Neural cell (in vitro differentiated cells): ENCODE data around the gene MYO7B. TPM values are rescaled to one million over a fixed set of nuclear protein-coding genes. Genes with fewer than 3 reads are reported as not detected.

Experiments
- H2AFZ ChIP-seq: fragments of 200-600, 300-800 bp; sonication (generic), shearing (Covaris generic); 2 replicates; pipeline ENCODE4 v1.6.0; 2014; ENCODE audit warnings: low read depth, mild to moderate bottlenecking, antibody characterized with exemption, low read length, moderate library complexity
- H3F3A ChIP-seq: fragments of 200-600 bp; shearing (Covaris generic); 2 replicates; pipeline ENCODE4 v1.6.1; 2016; ENCODE audit warnings: mild to moderate bottlenecking, moderate library complexity, mixed read lengths, antibody characterized with exemption, low read length; ENCODE audit not compliant: insufficient read depth, poor library complexity, severe bottlenecking
- H3K27ac ChIP-seq: fragments of 200-600, 300-800 bp; sonication (generic), shearing (Covaris generic); 2 replicates; pipeline ENCODE4 v1.5.1; 2014; ENCODE audit warnings: mild to moderate bottlenecking, low read length, moderate library complexity
- H3K27me3 ChIP-seq: fragments of 300-800, 200-600 bp; sonication (generic), shearing (Covaris generic); 2 replicates; pipeline ENCODE4 v1.6.0; 2014; ENCODE audit warnings: mild to moderate bottlenecking, low read depth, low read length, moderate library complexity; ENCODE audit not compliant: insufficient read depth
- H3K36me3 ChIP-seq: fragments of 300-800, 200-600 bp; sonication (generic), shearing (Covaris generic); 2 replicates; pipeline ENCODE4 v1.5.1; 2014; ENCODE audit warnings: mild to moderate bottlenecking, antibody characterized with exemption, low read length, moderate library complexity; ENCODE audit not compliant: insufficient read depth
- H3K4me2 ChIP-seq: fragments of 300-800, 200-600 bp; sonication (generic), shearing (Covaris generic); 2 replicates; pipeline ENCODE4 v1.6.0; 2014; ENCODE audit warnings: mild to moderate bottlenecking, low read length
- H3K4me3 ChIP-seq: fragments of 300-800, 200-600 bp; sonication (generic), shearing (Covaris generic); 2 replicates; pipeline ENCODE4 v1.5.1; 2014; ENCODE audit warnings: mild to moderate bottlenecking, low read length, moderate library complexity
- H3K79me2 ChIP-seq: fragments of 200-600 bp; shearing (Covaris generic); replicated peaks from 2 replicates; pipeline ENCODE4 v1.6.0; 2014; ENCODE audit warnings: mild to moderate bottlenecking, low read length, moderate library complexity; ENCODE audit not compliant: insufficient read depth
- H3K9ac ChIP-seq: fragments of 300-800, 200-600 bp; sonication (generic), shearing (Covaris generic); 2 replicates; pipeline ENCODE4 v1.6.1; 2016; ENCODE audit warnings: mild to moderate bottlenecking, low read length, mixed read lengths
- H3K9me2 ChIP-seq: fragments of 200-600 bp; shearing (Covaris generic); 2 replicates; pipeline ENCODE4 v1.6.1; 2016; ENCODE audit warnings: mild to moderate bottlenecking, low read length, mixed read lengths; ENCODE audit not compliant: insufficient read depth
- H3K9me3 ChIP-seq: fragments of 200-600, 300-800 bp; sonication (generic), shearing (Covaris generic); 2 replicates; pipeline ENCODE4 v1.6.1; 2016; ENCODE audit warnings: mild to moderate bottlenecking, mixed run types, low read length, moderate library complexity, mixed read lengths
- H4K20me1 ChIP-seq: fragments of 200-600 bp; shearing (Covaris generic); 2 replicates; pipeline ENCODE4 v1.6.1; 2016; ENCODE audit warnings: mild to moderate bottlenecking, mixed run types; ENCODE audit not compliant: insufficient read depth
- EP300 ChIP-seq: fragments of 450-650 bp; conservative IDR thresholded peaks from 2 replicates; pipeline ENCODE4 v1.6.1; 2014; ENCODE audit warnings: antibody characterized with exemption, mild to moderate bottlenecking, moderate library complexity; ENCODE audit not compliant: poor library complexity, severe bottlenecking
- EZH2 ChIP-seq: fragments of 200-600, 300-800 bp; shearing (Covaris generic), sonication (generic); IDR thresholded peaks from 2 replicates; pipeline ENCODE4 v1.6.1; 2014; ENCODE audit warnings: antibody characterized with exemption, low read length, borderline replicate concordance, mild to moderate bottlenecking; ENCODE audit not compliant: insufficient read depth, poor library complexity, severe bottlenecking
- MXI1 ChIP-seq: fragments of 450-650 bp; conservative IDR thresholded peaks from 2 replicates; pipeline ENCODE4 v1.6.1; 2014; ENCODE audit warnings: antibody characterized with exemption, mild to moderate bottlenecking; ENCODE audit not compliant: poor library complexity, severe bottlenecking
- POLR2AphosphoS5 ChIP-seq: IDR thresholded peaks from 2 replicates; pipeline ENCODE4 v1.6.1; 2012
- RAD21 ChIP-seq: fragments of 450-650 bp; conservative IDR thresholded peaks from 2 replicates; pipeline ENCODE4 v1.6.1; 2014; ENCODE audit warnings: antibody characterized with exemption, mild to moderate bottlenecking, moderate library complexity
- SMC3 ChIP-seq: fragments of 450-650 bp; conservative IDR thresholded peaks from 2 replicates; pipeline ENCODE4 v1.6.1; 2014; ENCODE audit warnings: antibody characterized with exemption, mild to moderate bottlenecking, moderate library complexity; ENCODE audit not compliant: poor library complexity
- TAF1 ChIP-seq: IDR thresholded peaks from 2 replicates; pipeline ENCODE4 v1.6.1; 2012; ENCODE audit warnings: low read depth
- polyA plus RNA-seq: library from polyadenylated mRNA; depleted of rRNA; stranded (reverse); fragments of >200 nt; gene quantifications from 2 replicates; pipeline ENCODE4 v1.2.3, GENCODE V29; 2014
- TF ChIP-seq, protein P1 (sequence below): fragments of 450-650 bp; IDR thresholded peaks from 2 replicates; pipeline ENCODE4 v1.5.1; 2014; ENCODE audit warnings: antibody characterized with exemption, mild to moderate bottlenecking, moderate library complexity; ENCODE audit not compliant: poor library complexity, severe bottlenecking
- TF ChIP-seq, protein P2 (sequence below): IDR thresholded peaks from 2 replicates; pipeline ENCODE4 v1.6.1; 2012; ENCODE audit warnings: borderline replicate concordance

MYO7B gene
- polyA plus RNA-seq, 1 donor from 2014 or later: 0.16 TPM

DNA sequence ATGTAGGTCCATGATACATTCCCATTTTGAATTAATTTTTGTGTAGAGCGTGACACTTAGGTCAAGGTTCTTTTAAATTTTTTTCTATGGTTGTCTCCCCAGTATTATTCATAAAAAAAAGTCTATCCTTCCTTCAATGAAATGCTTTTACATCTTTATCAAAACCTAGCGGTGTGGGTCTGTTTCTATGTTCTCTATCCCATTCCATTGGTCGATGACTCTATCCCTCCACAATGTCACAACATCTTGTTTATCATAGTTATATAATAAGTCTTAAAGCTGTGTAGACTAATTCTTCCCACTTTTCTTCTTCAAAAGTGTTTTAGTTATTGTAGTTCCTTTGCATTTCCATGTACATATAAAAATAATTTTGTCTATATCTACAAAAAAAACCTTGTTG lies 63.2 kb downstream of the MYO7B start:
- Histone ChIP-seq H3K9ac (no peak overlapping the region), H3F3A (no peaks in the 10 kb centered on the region), H3K27me3 (no peaks in the 10 kb centered on the region), H2AFZ (no peak overlapping the region), H3K9me2 (no peaks in the 10 kb centered on the region), H3K36me3 (no peaks in the 10 kb centered on the region), H3K4me3 (no peak overlapping the region), H3K27ac (no peak overlapping the region), H4K20me1 (no peaks in the 10 kb centered on the region), H3K79me2 (no peaks in the 10 kb centered on the region), H3K9me3 (peaks cover 4% of the 10 kb centered on the region), H3K4me2 (no peak overlapping the region)
- TF ChIP-seq RAD21 (no peak), EZH2 (no peak), SMC3 (no peak), EP300 (no peak), MXI1 (no peak), TAF1 (no peak), POLR2AphosphoS5 (no peak)
- TF ChIP-seq, protein P1, sequence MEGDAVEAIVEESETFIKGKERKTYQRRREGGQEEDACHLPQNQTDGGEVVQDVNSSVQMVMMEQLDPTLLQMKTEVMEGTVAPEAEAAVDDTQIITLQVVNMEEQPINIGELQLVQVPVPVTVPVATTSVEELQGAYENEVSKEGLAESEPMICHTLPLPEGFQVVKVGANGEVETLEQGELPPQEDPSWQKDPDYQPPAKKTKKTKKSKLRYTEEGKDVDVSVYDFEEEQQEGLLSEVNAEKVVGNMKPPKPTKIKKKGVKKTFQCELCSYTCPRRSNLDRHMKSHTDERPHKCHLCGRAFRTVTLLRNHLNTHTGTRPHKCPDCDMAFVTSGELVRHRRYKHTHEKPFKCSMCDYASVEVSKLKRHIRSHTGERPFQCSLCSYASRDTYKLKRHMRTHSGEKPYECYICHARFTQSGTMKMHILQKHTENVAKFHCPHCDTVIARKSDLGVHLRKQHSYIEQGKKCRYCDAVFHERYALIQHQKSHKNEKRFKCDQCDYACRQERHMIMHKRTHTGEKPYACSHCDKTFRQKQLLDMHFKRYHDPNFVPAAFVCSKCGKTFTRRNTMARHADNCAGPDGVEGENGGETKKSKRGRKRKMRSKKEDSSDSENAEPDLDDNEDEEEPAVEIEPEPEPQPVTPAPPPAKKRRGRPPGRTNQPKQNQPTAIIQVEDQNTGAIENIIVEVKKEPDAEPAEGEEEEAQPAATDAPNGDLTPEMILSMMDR: no peak
- TF ChIP-seq, protein P2, sequence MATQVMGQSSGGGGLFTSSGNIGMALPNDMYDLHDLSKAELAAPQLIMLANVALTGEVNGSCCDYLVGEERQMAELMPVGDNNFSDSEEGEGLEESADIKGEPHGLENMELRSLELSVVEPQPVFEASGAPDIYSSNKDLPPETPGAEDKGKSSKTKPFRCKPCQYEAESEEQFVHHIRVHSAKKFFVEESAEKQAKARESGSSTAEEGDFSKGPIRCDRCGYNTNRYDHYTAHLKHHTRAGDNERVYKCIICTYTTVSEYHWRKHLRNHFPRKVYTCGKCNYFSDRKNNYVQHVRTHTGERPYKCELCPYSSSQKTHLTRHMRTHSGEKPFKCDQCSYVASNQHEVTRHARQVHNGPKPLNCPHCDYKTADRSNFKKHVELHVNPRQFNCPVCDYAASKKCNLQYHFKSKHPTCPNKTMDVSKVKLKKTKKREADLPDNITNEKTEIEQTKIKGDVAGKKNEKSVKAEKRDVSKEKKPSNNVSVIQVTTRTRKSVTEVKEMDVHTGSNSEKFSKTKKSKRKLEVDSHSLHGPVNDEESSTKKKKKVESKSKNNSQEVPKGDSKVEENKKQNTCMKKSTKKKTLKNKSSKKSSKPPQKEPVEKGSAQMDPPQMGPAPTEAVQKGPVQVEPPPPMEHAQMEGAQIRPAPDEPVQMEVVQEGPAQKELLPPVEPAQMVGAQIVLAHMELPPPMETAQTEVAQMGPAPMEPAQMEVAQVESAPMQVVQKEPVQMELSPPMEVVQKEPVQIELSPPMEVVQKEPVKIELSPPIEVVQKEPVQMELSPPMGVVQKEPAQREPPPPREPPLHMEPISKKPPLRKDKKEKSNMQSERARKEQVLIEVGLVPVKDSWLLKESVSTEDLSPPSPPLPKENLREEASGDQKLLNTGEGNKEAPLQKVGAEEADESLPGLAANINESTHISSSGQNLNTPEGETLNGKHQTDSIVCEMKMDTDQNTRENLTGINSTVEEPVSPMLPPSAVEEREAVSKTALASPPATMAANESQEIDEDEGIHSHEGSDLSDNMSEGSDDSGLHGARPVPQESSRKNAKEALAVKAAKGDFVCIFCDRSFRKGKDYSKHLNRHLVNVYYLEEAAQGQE: no peak

DNA sequence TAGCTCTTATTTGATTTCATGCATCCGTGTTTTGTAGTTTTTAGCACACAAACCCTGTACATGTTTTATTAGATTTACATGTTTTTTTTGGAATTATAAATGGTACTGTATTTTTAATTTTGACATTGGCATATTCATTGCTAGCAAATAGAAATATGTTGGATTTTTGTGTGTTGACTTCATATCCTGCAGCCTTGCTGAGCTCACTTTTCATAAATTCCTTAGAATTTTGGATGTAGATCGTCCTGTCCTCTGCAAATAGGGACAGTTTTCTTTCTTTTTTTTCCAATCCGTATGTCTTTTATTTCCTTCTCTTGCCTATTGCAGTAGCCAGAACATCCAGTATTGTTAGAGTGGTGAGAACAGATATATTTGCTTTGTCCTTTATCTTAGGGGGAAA lies 63.7 kb downstream of the MYO7B start:
- H3K36me3 ChIP-seq: no peaks in the 10 kb centered on the region
- H3K4me2 ChIP-seq: no peak overlapping the region
- no peak overlapping the region for H3K9ac ChIP-seq
- no peaks in the 10 kb centered on the region for H3K79me2 ChIP-seq
- no peak overlapping the region for H2AFZ ChIP-seq
- H3K9me2 ChIP-seq: no peaks in the 10 kb centered on the region
- H3K9me3 ChIP-seq: peaks cover 4% of the 10 kb centered on the region
- H3F3A ChIP-seq: no peaks in the 10 kb centered on the region
- no peaks in the 10 kb centered on the region for H4K20me1 ChIP-seq
- no peaks in the 10 kb centered on the region for H3K27me3 ChIP-seq
- H3K27ac ChIP-seq: no peak overlapping the region
- no peak overlapping the region for H3K4me3 ChIP-seq
- TF ChIP-seq SMC3 (no peak), MXI1 (no peak), EZH2 (no peak), EP300 (no peak), TAF1 (no peak), RAD21 (no peak), POLR2AphosphoS5 (no peak)
- TF ChIP-seq, protein P2: no peak
- TF ChIP-seq, protein P1: no peak
